B cell (primary cell): ENCODE data around the gene ETV1. TPM values are rescaled to one million over a fixed set of nuclear protein-coding genes. Genes with fewer than 3 reads are reported as not detected.

Experiments
- ATAC-seq: fragments of 200-7000 bp; cut with Tn5 transposase; one replicate; pipeline ENCODE4 v1.10.0; 2021; ENCODE audit warnings: low read depth, mild to moderate bottlenecking, moderate number of reproducible peaks, moderate library complexity
- CTCF ChIA-PET: fragments of 350-600 bp; sonication (Branson Sonifier 250); formaldehyde crosslinking; loops from one replicate; lab custom pipeline; 2021; ENCODE audit warnings: antibody characterized with exemption, inconsistent platforms; lab: Charles Lee
- POLR2A ChIA-PET: fragments of 350-600 bp; sonication (Branson Sonifier 250); formaldehyde crosslinking; loops from one replicate; lab custom pipeline; 2021; ENCODE audit warnings: antibody characterized with exemption; lab: Charles Lee
- DNase-seq: peaks from one replicate; pipeline ENCODE4 v3.0.0; 2013
- H2AFZ ChIP-seq: 2 replicates; pipeline ENCODE4 v1.6.1; 2012; ENCODE audit warnings: mild to moderate bottlenecking, low read depth, low read length; ENCODE audit not compliant: insufficient read depth, poor library complexity, severe bottlenecking
- H3K27ac ChIP-seq, 2 donors: 1 replicate in 1 of 2; 2 replicates in 1 of 2; pipeline ENCODE4 v1.5.1; 2012 to 2013; ENCODE audit warnings: low read length in 2 of 2, mild to moderate bottlenecking in 2 of 2, moderate library complexity in 1 of 2
- H3K27me3 ChIP-seq, 4 experiments: fragments of 200-600 bp in 1 of 4; sonication (generic) in 1 of 4; replicated peaks in 1 of 4; 1 replicate in 2 of 4; 2 replicates in 2 of 4; pipeline versions ENCODE4 v1.6.1 to v1.7.0; 2013 to 2016; ENCODE audit warnings: low read length in 3 of 4, mild to moderate bottlenecking in 2 of 4, mixed read lengths in 1 of 4, moderate library complexity in 1 of 4; ENCODE audit not compliant: insufficient read depth in 4 of 4, control insufficient read depth in 3 of 4; ENCODE audit errors: control extremely low read depth in 1 of 4
- H3K36me3 ChIP-seq, 2 experiments: replicated peaks in 1 of 2; 1 replicate in 1 of 2; 2 replicates in 1 of 2; pipeline versions ENCODE4 v1.6.1 to v1.7.1; 2013; ENCODE audit warnings: low read length in 1 of 2; ENCODE audit not compliant: insufficient read depth in 2 of 2, control insufficient read depth in 1 of 2; ENCODE audit errors: control extremely low read depth in 1 of 2, extremely low read depth in 1 of 2
- H3K4me1 ChIP-seq, 2 donors: fragments of 200-600 bp in 1 of 2; sonication (generic) in 1 of 2; 1 replicate in 1 of 2; 2 replicates in 1 of 2; pipeline versions ENCODE4 v1.5.1 to v1.6.1; 2013 to 2017; ENCODE audit warnings: low read length in 2 of 2; ENCODE audit not compliant: control insufficient read depth in 2 of 2, insufficient read depth in 2 of 2
- H3K4me2 ChIP-seq: replicated peaks from 2 replicates; pipeline ENCODE3; 2012; ENCODE audit warnings: mild to moderate bottlenecking, low read depth, low read length; ENCODE audit not compliant: poor library complexity, severe bottlenecking
- H3K4me3 ChIP-seq, 5 experiments: fragments of 200-600 bp in 1 of 5; sonication (generic) in 1 of 5; 1 replicate in 3 of 5; 2 replicates in 2 of 5; pipeline versions ENCODE4 v1.5.1 to v1.7.0; 2011 to 2016; ENCODE audit warnings: low read length in 4 of 5, mild to moderate bottlenecking in 4 of 5, low read depth in 2 of 5, control low read depth in 1 of 5, moderate library complexity in 1 of 5; ENCODE audit not compliant: insufficient read depth in 1 of 5; ENCODE audit errors: control extremely low read depth in 1 of 5, extremely low read depth in 1 of 5
- H3K79me2 ChIP-seq: fragments of 200-600 bp; sonication (generic); one replicate; pipeline ENCODE4 v1.6.0; 2016; ENCODE audit warnings: low read length; ENCODE audit not compliant: control insufficient read depth, insufficient read depth
- H3K9ac ChIP-seq: fragments of 200-600 bp; sonication (generic); 2 replicates; pipeline ENCODE4 v1.6.1; 2017; ENCODE audit warnings: mild to moderate bottlenecking, low read length, moderate library complexity
- H3K9me3 ChIP-seq, 3 donors: one replicate each; pipeline versions ENCODE4 v1.6.1 to v1.7.1; 2013; ENCODE audit warnings: low read length in 2 of 3; ENCODE audit not compliant: control insufficient read depth in 2 of 3, insufficient read depth in 1 of 3; ENCODE audit errors: control extremely low read depth in 1 of 3
- H4K20me1 ChIP-seq: 2 replicates; pipeline ENCODE4 v1.6.0; 2012; ENCODE audit warnings: mild to moderate bottlenecking, low read length; ENCODE audit not compliant: insufficient read depth, control insufficient read depth, poor library complexity, severe bottlenecking
- H3K27ac Mint-ChIP-seq: one replicate; pipeline ENCODE4 v1.8.0; 2021; ENCODE audit warnings: mixed read lengths
- H3K27me3 Mint-ChIP-seq: one replicate; pipeline ENCODE4 v1.8.0; 2021; ENCODE audit warnings: mixed read lengths
- H3K4me1 Mint-ChIP-seq: one replicate; pipeline ENCODE4 v1.8.0; 2021; ENCODE audit warnings: mixed read lengths
- H3K4me3 Mint-ChIP-seq: one replicate; pipeline ENCODE4 v1.8.0; 2021; ENCODE audit warnings: mixed read lengths
- H3K9me3 Mint-ChIP-seq: one replicate; pipeline ENCODE4 v1.8.0; 2022; ENCODE audit warnings: mixed read lengths; ENCODE audit not compliant: insufficient read depth
- CTCF ChIP-seq: fragments of 200-600 bp; IDR thresholded peaks from one replicate; pipeline ENCODE4 v1.8.0; 2022; ENCODE audit warnings: antibody characterized with exemption, mild to moderate bottlenecking
- EZH2 ChIP-seq: IDR thresholded peaks from 2 replicates; pipeline ENCODE4 v1.6.1; 2012; ENCODE audit warnings: borderline replicate concordance, low read depth, mild to moderate bottlenecking, moderate library complexity, low read length; ENCODE audit not compliant: insufficient read depth, poor library complexity, severe bottlenecking
- WGBS: methylation state at CpG from one replicate; pipeline ENCODE4 v1.1.5; 2013; ENCODE audit warnings: missing lambda C conversion rate; ENCODE audit not compliant: insufficient coverage; 5-methylcytosine and 5-hydroxymethylcytosine counted together
- intact Hi-C: fragments of 100-400 bp; cut with micrococcal nuclease; formaldehyde crosslinking; loops from one replicate; pipeline ENCODE4 v1.10.0; 2022
- polyA plus RNA-seq: library from polyadenylated mRNA; depleted of rRNA; stranded (reverse); fragments of >200 nt; gene quantifications from 2 replicates; pipeline ENCODE4 v1.2.3, GENCODE V29; 2012
- total RNA-seq, 2 donors: library from RNA; stranded (reverse); fragments of 120-200 nt in 1 of 2; gene quantifications; 1 replicate in 1 of 2; 2 replicates in 1 of 2; pipeline versions ENCODE4 v1.2.3 to v1.2.4, GENCODE V29; 2013 to 2022

ETV1 gene
- total and polyA plus RNA-seq, 2 donors (not counting 1 experiment from before 2014, with no cell fraction given), result not detected

- Mint-ChIP-seq H3K9me3 (no peaks in the 10 kb centered on the region), H3K4me1 (no peaks in the 10 kb centered on the region), H3K4me3 (no peak overlapping the region), H3K27me3 (no peaks in the 10 kb centered on the region), H3K27ac (no peak overlapping the region)
- DNase-seq, result no peak
- no peak overlapping the region for H2AFZ ChIP-seq
- no peak overlapping the region for H3K27ac ChIP-seq
- peaks cover 0 to 8% (median 0%) of the 10 kb centered on the region in 3 donors for H3K9me3 ChIP-seq
- H3K27me3 ChIP-seq, result peaks cover 0 to 24% (median 20%) of the 10 kb centered on the region in 4 experiments
- H3K4me1 ChIP-seq, result peaks cover 24 to 26% of the 10 kb centered on the region in 2 donors
- intact Hi-C loops, result no loop called here
- no peak overlapping the region for H3K4me2 ChIP-seq
- no peaks in the 10 kb centered on the region for H4K20me1 ChIP-seq
- no peak overlapping the region for H3K4me3 ChIP-seq
- CTCF ChIA-PET, result no interaction called here
- 100% methylated on average over 1 of the region's 2 CpGs for WGBS
- POLR2A ChIA-PET, result no interaction called here
- no peaks in the 10 kb centered on the region for H3K79me2 ChIP-seq
- no peak for ATAC-seq
- TF ChIP-seq CTCF, result no peak
- TF ChIP-seq EZH2, result no peak
- H3K36me3 ChIP-seq, result no peaks in the 10 kb centered on the region
- no peak overlapping the region for H3K9ac ChIP-seq
These were observed 3.3 kb downstream of the ETV1 start for GRCh38 chr7:13986208-13986607.

GRCh38 chr7:13984831-13985685, 4.4 kb downstream of the ETV1 start:
- Histone ChIP-seq H3K4me3 (no peak overlapping the region), H3K36me3 (no peaks in the 10 kb centered on the region), H3K4me1 (peaks cover 13 to 14% of the 10 kb centered on the region in 2 donors), H3K79me2 (no peaks in the 10 kb centered on the region), H3K27ac (no peak overlapping the region), H2AFZ (no peak overlapping the region), H3K9me3 (no peaks in the 10 kb centered on the region), H3K4me2 (no peak overlapping the region), H3K9ac (no peak overlapping the region), H4K20me1 (no peaks in the 10 kb centered on the region), H3K27me3 (peaks cover 0 to 16% (median 11%) of the 10 kb centered on the region in 4 experiments)
- TF ChIP-seq EZH2 (no peak), CTCF (no peak)
- CTCF ChIA-PET, result no interaction called here
- no peak for ATAC-seq
- Mint-ChIP-seq H3K9me3 (no peaks in the 10 kb centered on the region), H3K27me3 (no peaks in the 10 kb centered on the region), H3K4me1 (no peaks in the 10 kb centered on the region), H3K4me3 (no peak overlapping the region), H3K27ac (no peak overlapping the region)
- WGBS, result 94% methylated on average over 2 of the region's 2 CpGs
- intact Hi-C loops, result no loop called here
- DNase-seq, result no peak
- POLR2A ChIA-PET, result no interaction called here
